Thyroid gland (tissue), 4 donors: Measurements from ENCODE around the gene CAMTA1.

Source experiments
- POLR2A ChIP-seq, 2 donors: fragments of 450-650 bp; IDR thresholded peaks; one replicate each; pipeline ENCODE4 v1.6.1; 2017; ENCODE audit warnings: antibody characterized with exemption in 2 of 2, mild to moderate bottlenecking in 2 of 2, moderate library complexity in 1 of 2
- TF ChIP-seq, protein P1 (sequence below), 6 experiments: fragments of 200-600 bp in 3 of 6; fragments of 450-650 bp in 3 of 6; sonication (generic) in 3 of 6; IDR thresholded peaks; one replicate each; pipeline ENCODE4 v1.5.1; 2016 to 2019; ENCODE audit warnings: antibody characterized with exemption in 6 of 6, mild to moderate bottlenecking in 2 of 6, inconsistent platforms in 1 of 6, moderate library complexity in 1 of 6

DNA sequence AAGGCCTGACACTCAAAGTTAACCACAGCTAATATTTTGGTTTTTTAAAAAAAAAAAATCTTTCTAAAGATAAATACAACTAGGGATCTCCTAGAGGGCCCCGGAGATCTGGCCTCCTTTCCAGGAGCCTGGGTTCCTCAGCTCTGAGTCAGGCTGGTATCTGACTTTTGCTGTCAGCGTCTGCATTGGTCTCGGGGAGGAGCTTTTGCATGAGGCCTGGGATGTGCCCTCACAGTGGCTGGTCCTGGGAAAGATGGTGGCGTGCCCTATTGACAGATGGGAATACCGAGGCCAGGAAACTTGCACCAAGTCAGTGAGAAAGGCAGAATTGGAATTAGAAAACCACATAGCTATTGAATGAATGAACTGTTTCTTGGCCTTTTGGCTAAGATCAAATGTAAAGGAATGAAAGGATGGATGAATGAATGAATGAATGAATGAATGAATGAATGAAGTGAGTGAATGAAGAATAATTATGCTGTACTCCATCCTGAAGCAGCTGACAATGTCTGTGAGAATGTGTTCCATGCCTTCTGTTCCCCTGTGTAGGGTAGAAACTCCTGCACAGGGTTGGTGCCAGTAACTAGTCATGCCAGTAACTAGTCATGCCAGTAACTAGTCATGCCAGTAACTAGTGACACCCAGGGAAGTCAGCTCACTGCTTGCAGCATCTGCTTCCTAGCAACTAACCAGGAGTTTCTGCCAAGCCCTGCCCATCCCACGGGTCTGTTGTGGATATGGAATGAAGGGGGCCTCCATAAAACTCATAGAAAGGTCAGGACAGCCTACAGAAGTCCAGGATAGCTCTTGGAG is 743.3 kb downstream of the CAMTA1 start:
- TF ChIP-seq, protein P1, sequence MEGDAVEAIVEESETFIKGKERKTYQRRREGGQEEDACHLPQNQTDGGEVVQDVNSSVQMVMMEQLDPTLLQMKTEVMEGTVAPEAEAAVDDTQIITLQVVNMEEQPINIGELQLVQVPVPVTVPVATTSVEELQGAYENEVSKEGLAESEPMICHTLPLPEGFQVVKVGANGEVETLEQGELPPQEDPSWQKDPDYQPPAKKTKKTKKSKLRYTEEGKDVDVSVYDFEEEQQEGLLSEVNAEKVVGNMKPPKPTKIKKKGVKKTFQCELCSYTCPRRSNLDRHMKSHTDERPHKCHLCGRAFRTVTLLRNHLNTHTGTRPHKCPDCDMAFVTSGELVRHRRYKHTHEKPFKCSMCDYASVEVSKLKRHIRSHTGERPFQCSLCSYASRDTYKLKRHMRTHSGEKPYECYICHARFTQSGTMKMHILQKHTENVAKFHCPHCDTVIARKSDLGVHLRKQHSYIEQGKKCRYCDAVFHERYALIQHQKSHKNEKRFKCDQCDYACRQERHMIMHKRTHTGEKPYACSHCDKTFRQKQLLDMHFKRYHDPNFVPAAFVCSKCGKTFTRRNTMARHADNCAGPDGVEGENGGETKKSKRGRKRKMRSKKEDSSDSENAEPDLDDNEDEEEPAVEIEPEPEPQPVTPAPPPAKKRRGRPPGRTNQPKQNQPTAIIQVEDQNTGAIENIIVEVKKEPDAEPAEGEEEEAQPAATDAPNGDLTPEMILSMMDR (IDR thresholded peaks at IDR 0.05): no peak
- TF ChIP-seq POLR2A (IDR thresholded peaks at IDR 0.05): no peak
